ENCODE results near the gene TPM3.
A peak's percentile ranks its signal among the peaks of the same experiment; 100 is the strongest.
"Not testable (repeated sequence)": the region's sequence is repeated elsewhere in the genome, so short reads cannot be mapped to it uniquely, and the experiment has no call there.

The TPM3 gene

GRCh38 chr1:154166207-154166606 is 25.7 kb downstream of the TPM3 start:
- DNase-seq (no peak), ATAC-seq (no peak)

GRCh38 chr1:154159554-154159953 is 32.3 kb downstream of the TPM3 start:
- DNase-seq (no peak), ATAC-seq (no peak)

GRCh38 chr1:154158307-154159125 is 33.4 kb downstream of the TPM3 start:
- ATAC-seq (no peak), DNase-seq (no peak)

- DNase-seq: peak; percentile 65
These were observed 34.2 kb downstream of the TPM3 start for GRCh38 chr1:154157520-154158306.

GRCh38 chr1:154155251-154155650 is 36.6 kb downstream of the TPM3 start:
- no peak for DNase-seq
- no peak for ATAC-seq

More at GRCh38 chr1:154157520-154158306, 34.2 kb downstream of the TPM3 start:
- peak; percentile 96 for ATAC-seq

- DNase-seq: peak; percentile 19
- ATAC-seq: no peak
These were observed 37.2 kb downstream of the TPM3 start, which contains the start of gene NUP210L for GRCh38 chr1:154154534-154155191. TSS of gene NUP210L (minus strand) at chr1:154155073.

- ATAC-seq (no peak), DNase-seq (no peak)
These were observed 37.8 kb downstream of the TPM3 start for GRCh38 chr1:154154053-154154452.

GRCh38 chr1:154151311-154151710 is 40.6 kb downstream of the TPM3 start:
- no peak for DNase-seq

GRCh38 chr1:154148807-154149206 is 43.1 kb downstream of the TPM3 start:
- DNase-seq: no peak
- ATAC-seq: peak; percentile 52

More at GRCh38 chr1:154151311-154151710, 40.6 kb downstream of the TPM3 start:
- no peak for ATAC-seq

- not testable (repeated sequence) for ATAC-seq, DNase-seq
These were observed 44.4 kb downstream of the TPM3 start for GRCh38 chr1:154147505-154147904.

GRCh38 chr1:154145986-154146385 is 45.9 kb downstream of the TPM3 start:
- ATAC-seq (no peak), DNase-seq (peak; percentile 19)

GRCh38 chr1:154142358-154142757 is 49.5 kb downstream of the TPM3 start:
- DNase-seq (no peak), ATAC-seq (no peak)

GRCh38 chr1:154141240-154141639 is 50.7 kb downstream of the TPM3 start:
- no peak for ATAC-seq
- DNase-seq: no peak

- peak; percentile 19 for ATAC-seq
- no peak for DNase-seq
These were observed 54.0 kb downstream of the TPM3 start for GRCh38 chr1:154137888-154138287.

GRCh38 chr1:154133256-154133655 is 58.6 kb downstream of the TPM3 start:
- ATAC-seq: no peak
- no peak for DNase-seq

- DNase-seq (no peak), ATAC-seq (no peak)
These were observed 62.4 kb downstream of the TPM3 start for GRCh38 chr1:154129391-154129970.

- DNase-seq, ATAC-seq: not testable (repeated sequence)
These were observed 68.7 kb downstream of the TPM3 start for GRCh38 chr1:154123205-154123604.

- DNase-seq: no peak
- ATAC-seq: no peak
These were observed 74.3 kb downstream of the TPM3 start for GRCh38 chr1:154117642-154118041.

GRCh38 chr1:154115180-154115579 is 76.7 kb downstream of the TPM3 start:
- ATAC-seq: no peak
- no peak for DNase-seq
